ENCODE results near the gene NEK1. TPM values are rescaled to one million over a fixed set of nuclear protein-coding genes. Genes with fewer than 3 reads are reported as not detected.

NEK1 gene
- total and polyA plus RNA-seq, 7 experiments from 2014 or later = 7.8 to 21.0 (median 13.9) TPM

- no peak for ATAC-seq
- no peak overlapping the region for H3K4me3 Mint-ChIP-seq
- Histone ChIP-seq H3K27me3 (ENCODE audit: control insufficient read depth in 2 of 2, insufficient read depth in 2 of 2, low read length in 2 of 2) (no peaks in the 10 kb centered on the region), H3K4me1 (ENCODE audit: control insufficient read depth in 2 of 2, insufficient read depth in 2 of 2, low read length in 2 of 2) (no peaks in the 10 kb centered on the region), H3K27ac (ENCODE audit: low read depth, low read length) (no peak overlapping the region), H3K36me3 (ENCODE audit: control insufficient read depth in 2 of 3, insufficient read depth in 3 of 3, low read length in 3 of 3) (peaks cover 0 to 4% (median 0%) of the 10 kb centered on the region in 3 experiments), H3K9me3 (ENCODE audit: control insufficient read depth in 2 of 3, low read length in 3 of 3) (no peaks in the 10 kb centered on the region), H3K4me3 (ENCODE audit: low read length) (no peak overlapping the region)
- peaks cover 0 to 44% (median 30%) of the 10 kb centered on the region in 5 donors for H3K36me3 Mint-ChIP-seq
- ChIA-PET POLR2A (no interaction called here), CTCF (no interaction called here)
- H3K27ac Mint-ChIP-seq = no peak overlapping the region
- H3K4me1 Mint-ChIP-seq = peaks cover 0 to 4% (median 0%) of the 10 kb centered on the region in 7 donors
- DNase-seq = no peak
- H3K9me3 Mint-ChIP-seq = no peaks in the 10 kb centered on the region
- no peaks in the 10 kb centered on the region for H3K27me3 Mint-ChIP-seq
- intact Hi-C loops (cut with micrococcal nuclease) = no loop called here
Observed at GRCh38 chr4:169400832-169401231, 211.6 kb downstream of the NEK1 start.

GRCh38 chr4:169399976-169400767, 212.2 kb downstream of the NEK1 start:
- Histone ChIP-seq H3K4me1 (ENCODE audit: control insufficient read depth in 2 of 2, insufficient read depth in 2 of 2, low read length in 2 of 2) (no peaks in the 10 kb centered on the region), H3K9me3 (ENCODE audit: control insufficient read depth in 2 of 3, low read length in 3 of 3) (no peaks in the 10 kb centered on the region), H3K4me3 (ENCODE audit: low read length) (no peak overlapping the region), H3K27me3 (ENCODE audit: control insufficient read depth in 2 of 2, insufficient read depth in 2 of 2, low read length in 2 of 2) (no peaks in the 10 kb centered on the region), H3K27ac (ENCODE audit: low read depth, low read length) (no peak overlapping the region), H3K36me3 (ENCODE audit: control insufficient read depth in 2 of 3, insufficient read depth in 3 of 3, low read length in 3 of 3) (peaks cover 0 to 4% (median 0%) of the 10 kb centered on the region in 3 experiments)
- H3K4me3 Mint-ChIP-seq = no peak overlapping the region
- intact Hi-C loops (cut with micrococcal nuclease) = no loop called here
- H3K9me3 Mint-ChIP-seq = no peaks in the 10 kb centered on the region
- no peak for DNase-seq
- H3K27ac Mint-ChIP-seq = no peak overlapping the region
- no peak for ATAC-seq
- H3K27me3 Mint-ChIP-seq = no peaks in the 10 kb centered on the region
- ChIA-PET POLR2A (no interaction called here), CTCF (no interaction called here)
- peaks cover 0 to 4% (median 0%) of the 10 kb centered on the region in 7 donors for H3K4me1 Mint-ChIP-seq
- H3K36me3 Mint-ChIP-seq = peaks cover 0 to 47% (median 34%) of the 10 kb centered on the region in 5 donors

GRCh38 chr4:169398316-169398715, 214.1 kb downstream of the NEK1 start:
- intact Hi-C loops (cut with micrococcal nuclease) = no loop called here
- POLR2A ChIA-PET = no interaction called here
- no peaks in the 10 kb centered on the region for H3K9me3 ChIP-seq (ENCODE audit: control insufficient read depth in 2 of 3, low read length in 3 of 3)
- Mint-ChIP-seq H3K9me3 (no peaks in the 10 kb centered on the region), H3K4me3 (no peak overlapping the region), H3K27me3 (no peaks in the 10 kb centered on the region), H3K4me1 (peaks cover 0 to 2% (median 0%) of the 10 kb centered on the region in 7 donors), H3K27ac (no peak overlapping the region), H3K36me3 (peaks cover 0 to 44% (median 31%) of the 10 kb centered on the region in 5 donors)
- no peak for DNase-seq
- CTCF ChIA-PET = no interaction called here
- H3K27ac ChIP-seq (ENCODE audit: low read depth, low read length) = no peak overlapping the region
- no peak overlapping the region for H3K4me3 ChIP-seq (ENCODE audit: low read length)
- H3K36me3 ChIP-seq (ENCODE audit: control insufficient read depth in 2 of 3, insufficient read depth in 3 of 3, low read length in 3 of 3) = peaks cover 0 to 4% (median 0%) of the 10 kb centered on the region in 3 experiments
- ATAC-seq = no peak
- H3K4me1 ChIP-seq (ENCODE audit: control insufficient read depth in 2 of 2, insufficient read depth in 2 of 2, low read length in 2 of 2) = no peaks in the 10 kb centered on the region
- no peaks in the 10 kb centered on the region for H3K27me3 ChIP-seq (ENCODE audit: control insufficient read depth in 2 of 2, insufficient read depth in 2 of 2, low read length in 2 of 2)

- no peaks in the 10 kb centered on the region for H3K9me3 Mint-ChIP-seq
- DNase-seq (no peak), ATAC-seq (no peak)
- no peaks in the 10 kb centered on the region for H3K4me1 ChIP-seq (ENCODE audit: control insufficient read depth in 2 of 2, insufficient read depth in 2 of 2, low read length in 2 of 2)
- no peak overlapping the region for H3K4me3 ChIP-seq (ENCODE audit: low read length)
- H3K36me3 ChIP-seq (ENCODE audit: control insufficient read depth in 2 of 3, insufficient read depth in 3 of 3, low read length in 3 of 3) = peaks cover 0 to 4% (median 0%) of the 10 kb centered on the region in 3 experiments
- H3K9me3 ChIP-seq (ENCODE audit: control insufficient read depth in 2 of 3, low read length in 3 of 3) = no peaks in the 10 kb centered on the region
- no peak overlapping the region for H3K27ac ChIP-seq (ENCODE audit: low read depth, low read length)
- ChIA-PET POLR2A (no interaction called here), CTCF (no interaction called here)
- no peaks in the 10 kb centered on the region for H3K27me3 Mint-ChIP-seq
- H3K36me3 Mint-ChIP-seq = peaks cover under 1 to 45% (median 31%) of the 10 kb centered on the region in 5 donors
- intact Hi-C loops (cut with micrococcal nuclease) = no loop called here
- H3K27me3 ChIP-seq (ENCODE audit: control insufficient read depth in 2 of 2, insufficient read depth in 2 of 2, low read length in 2 of 2) = no peaks in the 10 kb centered on the region
- peaks cover 0 to 2% (median 0%) of the 10 kb centered on the region in 7 donors for H3K4me1 Mint-ChIP-seq
- H3K4me3 Mint-ChIP-seq = no peak overlapping the region
- H3K27ac Mint-ChIP-seq = no peak overlapping the region
Observed at GRCh38 chr4:169397762-169398161, 214.6 kb downstream of the NEK1 start.

- intact Hi-C loops (cut with micrococcal nuclease) = no loop called here
- H3K4me3 ChIP-seq (ENCODE audit: low read length) = no peak overlapping the region
- H3K9me3 ChIP-seq (ENCODE audit: control insufficient read depth in 2 of 3, low read length in 3 of 3) = peaks cover 0 to 5% (median 0%) of the 10 kb centered on the region in 3 experiments
- peaks cover 0 to 1% (median 0%) of the 10 kb centered on the region in 7 donors for H3K4me1 Mint-ChIP-seq
- H3K27ac Mint-ChIP-seq = no peak overlapping the region
- peaks cover 0 to 16% (median 5%) of the 10 kb centered on the region in 11 donors for H3K9me3 Mint-ChIP-seq
- no peaks in the 10 kb centered on the region for H3K4me1 ChIP-seq (ENCODE audit: control insufficient read depth in 2 of 2, insufficient read depth in 2 of 2, low read length in 2 of 2)
- H3K27ac ChIP-seq (ENCODE audit: low read depth, low read length) = no peak overlapping the region
- peaks cover 0 to 3% (median 3%) of the 10 kb centered on the region in 5 donors for H3K36me3 Mint-ChIP-seq
- ChIA-PET CTCF (no interaction called here), POLR2A (no interaction called here)
- DNase-seq (no peak), ATAC-seq (no peak)
- H3K27me3 ChIP-seq (ENCODE audit: control insufficient read depth in 2 of 2, insufficient read depth in 2 of 2, low read length in 2 of 2) = no peaks in the 10 kb centered on the region
- H3K27me3 Mint-ChIP-seq = peaks cover 0 to 2% (median 0%) of the 10 kb centered on the region in 5 donors
- no peak overlapping the region for H3K4me3 Mint-ChIP-seq
- H3K36me3 ChIP-seq (ENCODE audit: control insufficient read depth in 2 of 3, insufficient read depth in 3 of 3, low read length in 3 of 3) = no peaks in the 10 kb centered on the region
Observed at GRCh38 chr4:169385376-169385775, 227.0 kb downstream of the NEK1 start.

GRCh38 chr4:169384779-169385178, 227.6 kb downstream of the NEK1 start:
- H3K4me1 Mint-ChIP-seq = peaks cover 0 to 1% (median 0%) of the 10 kb centered on the region in 7 donors
- intact Hi-C loops (cut with micrococcal nuclease) = no loop called here
- peaks cover 0 to 3% (median 0%) of the 10 kb centered on the region in 5 donors for H3K36me3 Mint-ChIP-seq
- Histone ChIP-seq H3K4me3 (ENCODE audit: low read length) (no peak overlapping the region), H3K27me3 (ENCODE audit: control insufficient read depth in 2 of 2, insufficient read depth in 2 of 2, low read length in 2 of 2) (no peaks in the 10 kb centered on the region), H3K36me3 (ENCODE audit: control insufficient read depth in 2 of 3, insufficient read depth in 3 of 3, low read length in 3 of 3) (no peaks in the 10 kb centered on the region), H3K4me1 (ENCODE audit: control insufficient read depth in 2 of 2, insufficient read depth in 2 of 2, low read length in 2 of 2) (no peaks in the 10 kb centered on the region), H3K9me3 (ENCODE audit: control insufficient read depth in 2 of 3, low read length in 3 of 3) (peaks cover 0 to 5% (median 0%) of the 10 kb centered on the region in 3 experiments), H3K27ac (ENCODE audit: low read depth, low read length) (no peak overlapping the region)
- no peaks in the 10 kb centered on the region for H3K27me3 Mint-ChIP-seq
- no peak overlapping the region for H3K4me3 Mint-ChIP-seq
- H3K9me3 Mint-ChIP-seq = peaks cover 0 to 18% (median 5%) of the 10 kb centered on the region in 11 donors
- POLR2A ChIA-PET = no interaction called here
- CTCF ChIA-PET = no interaction called here
- H3K27ac Mint-ChIP-seq = no peak overlapping the region
- no peak for ATAC-seq
- DNase-seq = no peak

- ChIA-PET POLR2A (no interaction called here), CTCF (interaction anchor here (1.0 kb wide), 1 partner anchor 13 kb away, joined by 3 read pairs; no protein-coding TSS in a partner anchor)
- Histone ChIP-seq H3K4me1 (ENCODE audit: control insufficient read depth in 2 of 2, insufficient read depth in 2 of 2, low read length in 2 of 2) (no peaks in the 10 kb centered on the region), H3K27me3 (ENCODE audit: control insufficient read depth in 2 of 2, insufficient read depth in 2 of 2, low read length in 2 of 2) (no peaks in the 10 kb centered on the region), H3K4me3 (ENCODE audit: low read length) (no peak overlapping the region), H3K9me3 (ENCODE audit: control insufficient read depth in 2 of 3, low read length in 3 of 3) (peaks cover 0 to under 1% (median 0%) of the 10 kb centered on the region in 3 experiments), H3K36me3 (ENCODE audit: control insufficient read depth in 2 of 3, insufficient read depth in 3 of 3, low read length in 3 of 3) (no peaks in the 10 kb centered on the region), H3K27ac (ENCODE audit: low read depth, low read length) (no peak overlapping the region)
- intact Hi-C loops (cut with micrococcal nuclease) = no loop called here
- Mint-ChIP-seq H3K27ac (no peak overlapping the region), H3K36me3 (no peaks in the 10 kb centered on the region), H3K4me1 (peaks cover 0 to 1% (median 0%) of the 10 kb centered on the region in 7 donors), H3K9me3 (peaks cover 0 to 29% (median 11%) of the 10 kb centered on the region in 11 donors), H3K4me3 (no peak overlapping the region), H3K27me3 (no peaks in the 10 kb centered on the region)
- ATAC-seq = no peak
- no peak for DNase-seq
Observed at GRCh38 chr4:169383724-169384123, 228.7 kb downstream of the NEK1 start.

Data from naive thymus-derived CD4-positive, alpha-beta T cell (primary cell).